Occipital lobe (tissue), 2 donors: ENCODE results near the gene NPAS3. TPM values are rescaled to one million over a fixed set of nuclear protein-coding genes. Genes with fewer than 3 reads are reported as not detected.

Source experiments
- DNase-seq: peaks from one replicate; lab custom pipeline; 2025; lab: John Stamatoyannopoulos, UW
- total RNA-seq: library from RNA; depleted of rRNA; stranded (reverse); fragments of >200 nt; gene quantifications from one replicate; pipeline ENCODE4 v1.2.3, GENCODE V29; 2014

The NPAS3 gene
- total RNA-seq, 1 donor from 2014 or later, result 44.6 TPM

- no peak for DNase-seq
Observed at GRCh38 chr14:33833706-33834465, 895.2 kb downstream of the NPAS3 start.

GRCh38 chr14:33834466-33835260 is 896.0 kb downstream of the NPAS3 start:
- no peak for DNase-seq

DNA sequence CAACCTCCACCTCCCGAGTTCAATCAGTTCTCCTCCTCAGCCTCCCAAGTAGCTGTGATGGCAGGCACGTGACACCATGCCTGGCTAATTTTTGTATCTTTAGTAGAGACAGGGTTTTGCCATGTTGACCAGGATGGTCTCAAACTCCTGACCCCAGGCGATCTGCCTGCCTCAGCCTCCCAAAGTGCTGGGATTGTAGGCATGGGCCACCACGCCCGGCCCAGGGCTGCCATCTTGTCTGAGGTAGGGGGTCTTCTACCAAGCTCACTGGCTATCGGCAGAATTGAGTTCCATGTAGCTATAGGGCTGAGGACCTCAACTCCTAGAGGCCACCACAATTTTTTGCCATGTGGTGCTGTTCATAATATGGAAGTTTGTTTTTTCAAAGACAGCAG is 896.6 kb downstream of the NPAS3 start:
- no peak for DNase-seq

GRCh38 chr14:33835677-33836076 is 897.0 kb downstream of the NPAS3 start:
- no peak for DNase-seq

DNA sequence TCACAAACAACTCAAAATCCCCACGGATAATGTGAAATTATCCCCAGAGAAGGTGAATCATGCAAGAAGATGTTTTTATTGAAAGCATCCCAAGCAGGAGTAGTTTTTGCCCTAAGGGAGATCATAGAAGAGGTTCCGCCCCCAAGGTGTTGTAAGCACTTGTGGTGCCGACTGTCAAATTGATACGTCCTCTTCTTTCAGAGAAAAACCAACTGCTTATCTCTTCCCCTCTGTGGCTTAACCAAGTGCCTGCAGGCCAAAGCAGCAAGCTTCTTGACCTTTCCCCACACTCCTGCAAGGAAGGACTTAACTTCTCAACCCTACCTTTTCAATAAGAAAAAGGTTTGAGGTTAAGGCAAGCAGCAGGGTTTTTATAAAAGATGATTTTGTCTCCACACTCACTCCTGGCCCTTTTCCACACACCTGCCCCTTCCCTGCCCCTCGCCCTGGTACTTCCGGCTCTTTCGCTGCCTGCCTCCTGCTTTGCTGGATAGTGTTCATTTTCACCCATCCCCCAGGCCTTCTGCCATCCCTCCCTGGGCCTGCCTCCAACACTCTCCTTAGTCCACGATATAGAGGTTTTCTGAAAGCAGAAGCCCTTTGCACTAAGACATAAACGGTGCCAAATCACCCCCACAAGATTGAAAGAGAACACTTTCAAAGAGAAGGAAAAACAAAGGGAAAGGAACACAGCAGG is 897.7 kb downstream of the NPAS3 start:
- no peak for DNase-seq

DNA sequence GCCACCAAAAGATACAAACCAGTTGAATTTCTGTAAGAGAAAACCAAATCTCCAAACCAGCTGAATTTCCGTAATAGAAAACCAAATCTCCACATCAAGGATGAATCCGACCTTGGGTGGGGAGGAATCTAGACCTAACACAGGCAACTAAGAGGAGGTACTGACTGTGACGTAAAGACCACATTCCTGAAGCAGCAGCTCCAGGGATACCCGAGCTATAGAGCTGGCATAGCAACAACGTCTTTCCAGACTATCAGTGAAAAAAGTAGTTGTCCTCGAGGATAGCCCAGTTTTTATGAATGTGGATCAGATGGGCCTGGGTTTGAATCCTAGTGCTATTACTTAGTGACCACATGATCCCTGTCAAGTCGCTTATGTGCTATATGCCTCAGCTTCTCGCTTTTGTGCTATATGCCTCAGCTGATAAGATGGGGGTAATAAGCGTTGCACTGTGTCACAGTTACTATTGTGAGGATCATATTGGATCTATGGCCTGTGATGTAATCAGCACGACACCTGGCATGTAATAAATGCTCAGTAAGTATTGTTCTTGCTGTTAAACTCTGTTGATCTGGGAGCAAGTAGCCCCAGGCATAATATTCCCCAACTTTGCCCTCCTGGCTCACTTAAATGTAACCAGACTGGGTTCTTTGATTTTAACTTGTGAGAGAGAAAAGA is 898.4 kb downstream of the NPAS3 start:
- no peak for DNase-seq

DNA sequence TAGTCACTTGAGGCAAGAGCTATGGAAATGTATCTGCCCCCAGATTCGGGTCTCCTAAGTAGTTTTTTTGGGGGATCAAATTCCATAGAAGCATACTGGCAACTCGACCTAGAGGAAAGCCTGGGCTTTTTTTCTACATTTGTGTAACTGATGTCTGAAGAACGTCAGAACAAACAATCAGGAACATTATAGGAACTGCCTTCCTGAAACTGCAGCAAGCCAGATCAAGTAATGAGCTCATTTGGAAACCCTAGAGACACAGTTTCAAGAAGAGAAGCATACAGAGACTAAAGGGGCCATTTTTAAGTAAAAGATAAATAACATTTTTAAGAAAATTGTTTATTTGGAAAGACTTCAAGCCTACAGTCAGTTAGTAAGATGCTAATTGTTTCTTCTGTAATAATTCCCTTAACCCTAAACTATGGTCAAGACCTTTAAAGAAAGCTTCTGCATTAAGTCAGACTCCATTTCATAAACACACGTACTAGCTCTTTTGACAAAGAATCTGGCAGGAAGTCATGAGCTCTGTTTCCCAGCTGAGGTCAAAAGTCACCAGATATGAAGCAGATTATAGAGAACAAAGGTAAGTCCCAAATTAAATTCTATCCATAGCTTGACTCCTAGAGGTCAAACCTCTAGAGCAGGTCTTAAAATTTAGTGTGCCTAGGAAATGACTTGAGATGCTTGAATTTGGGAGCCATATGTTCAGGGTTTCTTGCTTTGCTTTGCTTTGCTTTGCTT is 899.4 kb downstream of the NPAS3 start:
- no peak for DNase-seq

DNA sequence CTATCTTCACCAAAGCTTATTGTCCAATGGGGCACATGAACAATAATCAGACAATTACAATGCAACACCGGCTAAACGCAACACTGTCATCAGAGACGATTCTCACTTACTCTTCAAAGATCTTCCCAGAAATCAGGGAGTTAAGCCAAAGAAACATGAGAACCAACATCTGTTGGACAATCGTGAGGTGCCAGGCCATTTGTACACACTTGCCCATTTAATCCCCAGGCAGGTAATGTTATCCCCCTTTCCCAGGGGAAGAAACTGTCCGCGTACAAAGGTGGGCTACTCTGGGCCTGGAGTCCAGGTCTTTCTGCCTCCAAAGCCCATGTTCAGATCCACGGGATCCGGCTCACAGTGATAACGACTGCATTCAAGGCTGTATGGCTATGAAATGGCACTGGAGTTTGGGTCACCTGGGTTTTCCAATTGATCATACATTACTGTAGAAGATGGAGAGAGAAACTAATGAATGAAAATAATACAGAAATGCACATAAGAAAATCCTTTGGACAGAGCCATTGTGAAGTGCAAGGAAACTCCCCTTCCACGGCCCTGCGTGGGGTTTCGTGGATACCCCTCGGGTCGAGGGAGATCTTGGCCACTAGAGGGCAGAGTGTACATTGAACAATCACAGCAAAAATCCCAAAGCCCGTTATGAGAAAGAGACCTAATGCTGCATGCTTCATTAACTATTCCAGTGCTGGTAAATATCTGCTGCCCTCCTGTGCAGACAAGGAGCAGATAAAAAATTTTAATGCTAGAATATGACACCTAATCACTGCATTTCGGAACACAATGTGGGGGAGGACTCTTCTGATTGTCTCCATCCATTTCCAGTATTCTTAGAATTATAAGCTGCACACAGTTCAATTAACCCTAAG is 900.8 kb downstream of the NPAS3 start:
- DNase-seq, result no peak

GRCh38 chr14:33840797-33841196 is 902.1 kb downstream of the NPAS3 start:
- no peak for DNase-seq

DNA sequence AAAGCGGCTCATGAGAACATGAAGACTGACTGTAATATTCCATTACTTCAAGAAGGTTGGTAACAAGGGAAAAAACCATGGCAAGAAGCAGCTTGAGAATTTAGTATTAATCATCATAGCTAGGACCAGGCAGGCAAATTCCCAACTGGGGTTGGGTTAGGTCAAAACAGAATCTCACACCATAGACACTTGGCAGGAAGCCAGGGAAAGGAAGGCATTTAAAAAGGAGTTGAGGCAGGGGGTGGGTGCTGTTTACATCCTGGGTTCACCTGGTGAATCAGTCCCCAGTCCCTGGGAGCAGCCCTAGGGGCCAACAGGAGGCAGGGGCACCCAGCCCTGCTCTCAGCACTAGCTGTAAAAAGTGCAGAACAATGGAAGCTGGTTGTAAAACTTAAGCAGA is 903.6 kb downstream of the NPAS3 start:
- DNase-seq, result no peak

GRCh38 chr14:33844118-33844517 is 905.4 kb downstream of the NPAS3 start:
- DNase-seq, result no peak

GRCh38 chr14:33846100-33846824 is 907.6 kb downstream of the NPAS3 start:
- DNase-seq, result no peak

GRCh38 chr14:33847066-33847465 is 908.4 kb downstream of the NPAS3 start:
- no peak for DNase-seq

- DNase-seq, result no peak
Observed at GRCh38 chr14:33848009-33848408, 909.3 kb downstream of the NPAS3 start.

GRCh38 chr14:33848706-33849454 is 910.2 kb downstream of the NPAS3 start:
- DNase-seq, result peak; percentile 45

DNA sequence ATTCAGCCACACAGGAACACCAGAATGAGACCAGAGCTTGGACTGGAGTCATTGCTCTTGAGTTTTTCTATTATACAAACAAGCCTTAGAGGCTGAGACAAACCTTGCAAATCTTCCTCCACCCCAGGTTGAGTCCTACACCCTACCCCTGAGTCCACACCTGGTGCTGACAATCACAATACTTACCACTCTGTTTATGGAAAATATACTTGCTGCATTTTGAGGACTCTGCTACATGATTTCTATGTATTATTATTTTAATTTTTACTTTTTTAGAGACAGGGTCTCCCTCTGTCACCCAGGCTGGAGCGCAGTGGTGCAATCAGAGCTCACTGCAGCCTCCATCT is 910.7 kb downstream of the NPAS3 start:
- DNase-seq, result no peak

- no peak for DNase-seq
Observed at GRCh38 chr14:33850826-33851225, 912.1 kb downstream of the NPAS3 start.

DNA sequence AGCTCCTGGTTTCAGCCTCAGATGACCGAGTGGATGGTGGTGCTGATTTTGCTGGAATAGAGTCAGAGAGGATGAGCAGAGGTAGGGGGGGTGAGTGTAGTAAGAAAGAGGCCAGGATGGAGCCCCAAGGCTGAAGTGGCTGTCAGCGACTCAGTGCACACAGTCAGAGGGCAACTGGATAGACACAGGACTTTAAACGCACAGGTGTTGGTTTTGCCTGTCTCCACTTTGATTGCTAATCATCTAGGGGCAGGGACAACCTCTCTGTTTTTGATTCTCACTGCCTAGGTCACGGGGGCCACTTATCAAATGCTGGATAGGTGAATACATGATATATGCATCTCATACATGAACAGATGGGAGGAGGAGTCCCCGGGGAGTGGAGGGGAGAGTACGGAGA is 912.7 kb downstream of the NPAS3 start:
- no peak for DNase-seq

DNA sequence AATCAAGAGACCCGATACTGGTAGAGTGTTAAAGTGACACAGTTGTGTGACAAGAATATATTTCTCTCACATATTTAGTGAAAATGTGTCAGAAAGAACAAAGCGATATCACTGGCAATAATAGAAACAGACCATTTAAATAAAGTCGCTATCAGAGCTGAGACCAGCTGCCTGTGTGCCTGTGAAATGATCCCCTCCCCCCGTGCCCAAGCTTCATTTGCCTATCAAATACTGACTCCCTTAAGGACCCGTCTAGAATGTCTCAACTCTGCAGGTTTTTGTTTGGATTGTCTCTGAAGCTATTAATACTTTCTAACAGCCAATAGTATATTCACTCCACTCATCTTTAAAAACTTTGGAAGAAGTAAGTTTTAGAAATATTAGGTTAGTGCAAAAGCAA is 913.3 kb downstream of the NPAS3 start:
- DNase-seq, result no peak
